ENCODE measurements around the gene KLF9.

Gene KLF9

GRCh38 chr9:70413799-70414775 is at the start of gene KLF9:
TSS of gene KLF9 (minus strand) at chr9:70414657. CDS start at chr9:70413363, 1,294 bp downstream.
- peak within 1 kb of the TSS; percentile 28 for H3K9ac ChIP-seq (ENCODE audit: low read length)
- no peaks in the 10 kb centered on the region for H3K36me3 ChIP-seq (replicated peaks; ENCODE audit: low read depth, low read length)
- H3K4me3 ChIP-seq (ENCODE audit: low read length), result peak within 1 kb of the TSS; percentile 77
- peaks cover 22% of the 10 kb centered on the region for H3K4me1 ChIP-seq (ENCODE audit: low read length)
- H3K27ac ChIP-seq (ENCODE audit: low read length), result no peak within 1 kb of the TSS
- H3K9me3 ChIP-seq (ENCODE audit: insufficient read depth, low read length), result no peaks in the 10 kb centered on the region
- H2AFZ ChIP-seq (ENCODE audit: low read depth, low read length), result peak within 1 kb of the TSS; percentile 86
- no peaks in the 10 kb centered on the region for H3K79me2 ChIP-seq (ENCODE audit: low read length)
- TF ChIP-seq CTCF (IDR thresholded peaks at IDR 0.05; ENCODE audit: low read depth, low read length) (no peak), EZH2phosphoT487 (IDR thresholded peaks at IDR 0.05; ENCODE audit: low read depth) (no peak)
- H3K4me2 ChIP-seq (ENCODE audit: low read length), result peak within 1 kb of the TSS; percentile 69
- no peaks in the 10 kb centered on the region for H3K27me3 ChIP-seq (ENCODE audit: low read depth, low read length)
- H4K20me1 ChIP-seq (ENCODE audit: insufficient read depth, low read length), result no peaks in the 10 kb centered on the region

- Histone ChIP-seq H3K79me2 (ENCODE audit: low read length) (no peaks in the 10 kb centered on the region), H3K27ac (ENCODE audit: low read length) (no peak overlapping the region), H4K20me1 (ENCODE audit: insufficient read depth, low read length) (no peaks in the 10 kb centered on the region), H3K9ac (ENCODE audit: low read length) (no peak overlapping the region), H3K27me3 (ENCODE audit: low read depth, low read length) (no peaks in the 10 kb centered on the region), H2AFZ (ENCODE audit: low read depth, low read length) (no peak overlapping the region), H3K4me1 (ENCODE audit: low read length) (peaks cover 9% of the 10 kb centered on the region), H3K4me2 (ENCODE audit: low read length) (no peak overlapping the region), H3K9me3 (ENCODE audit: insufficient read depth, low read length) (no peaks in the 10 kb centered on the region), H3K36me3 (replicated peaks; ENCODE audit: low read depth, low read length) (no peaks in the 10 kb centered on the region), H3K4me3 (ENCODE audit: low read length) (no peak overlapping the region)
- no peak for TF ChIP-seq EZH2phosphoT487 (IDR thresholded peaks at IDR 0.05; ENCODE audit: low read depth)
- TF ChIP-seq CTCF (IDR thresholded peaks at IDR 0.05; ENCODE audit: low read depth, low read length), result no peak
These were observed 49.4 kb upstream of the KLF9 start for GRCh38 chr9:70463877-70464276.

- H3K4me2 ChIP-seq (ENCODE audit: low read length), result no peak overlapping the region
- no peak overlapping the region for H2AFZ ChIP-seq (ENCODE audit: low read depth, low read length)
- H4K20me1 ChIP-seq (ENCODE audit: insufficient read depth, low read length), result no peaks in the 10 kb centered on the region
- no peaks in the 10 kb centered on the region for H3K9me3 ChIP-seq (ENCODE audit: insufficient read depth, low read length)
- no peak overlapping the region for H3K9ac ChIP-seq (ENCODE audit: low read length)
- TF ChIP-seq CTCF (IDR thresholded peaks at IDR 0.05; ENCODE audit: low read depth, low read length) (no peak), EZH2phosphoT487 (IDR thresholded peaks at IDR 0.05; ENCODE audit: low read depth) (no peak)
- H3K27ac ChIP-seq (ENCODE audit: low read length), result no peak overlapping the region
- H3K36me3 ChIP-seq (replicated peaks; ENCODE audit: low read depth, low read length), result no peaks in the 10 kb centered on the region
- no peaks in the 10 kb centered on the region for H3K4me1 ChIP-seq (ENCODE audit: low read length)
- no peaks in the 10 kb centered on the region for H3K79me2 ChIP-seq (ENCODE audit: low read length)
- no peak overlapping the region for H3K4me3 ChIP-seq (ENCODE audit: low read length)
- H3K27me3 ChIP-seq (ENCODE audit: low read depth, low read length), result no peaks in the 10 kb centered on the region
These were observed 47.8 kb upstream of the KLF9 start for GRCh38 chr9:70462300-70462699.

- Histone ChIP-seq H4K20me1 (ENCODE audit: insufficient read depth, low read length) (no peaks in the 10 kb centered on the region), H3K4me2 (ENCODE audit: low read length) (no peak overlapping the region)
These were observed 42.8 kb upstream of the KLF9 start for GRCh38 chr9:70457235-70457634.

More at GRCh38 chr9:70457235-70457634, 42.8 kb upstream of the KLF9 start:
- Histone ChIP-seq H2AFZ (ENCODE audit: low read depth, low read length) (no peak overlapping the region), H3K27ac (ENCODE audit: low read length) (no peak overlapping the region), H3K9ac (ENCODE audit: low read length) (no peak overlapping the region), H3K79me2 (ENCODE audit: low read length) (no peaks in the 10 kb centered on the region), H3K27me3 (ENCODE audit: low read depth, low read length) (no peaks in the 10 kb centered on the region), H3K36me3 (replicated peaks; ENCODE audit: low read depth, low read length) (no peaks in the 10 kb centered on the region), H3K4me3 (ENCODE audit: low read length) (no peak overlapping the region), H3K9me3 (ENCODE audit: insufficient read depth, low read length) (no peaks in the 10 kb centered on the region), H3K4me1 (ENCODE audit: low read length) (no peaks in the 10 kb centered on the region)
- TF ChIP-seq EZH2phosphoT487 (IDR thresholded peaks at IDR 0.05; ENCODE audit: low read depth) (no peak), CTCF (IDR thresholded peaks at IDR 0.05; ENCODE audit: low read depth, low read length) (no peak)

Data from OCI-LY3 (cell line).